Esophagus (tissue), 2 donors: ENCODE data around the gene NRG2. TPM values are rescaled to one million over a fixed set of nuclear protein-coding genes. Genes with fewer than 3 reads are reported as not detected.

Source experiments
- H3K27ac ChIP-seq, 2 donors: one replicate each; pipeline ENCODE4 v1.5.1; 2013; ENCODE audit warnings: low read depth in 2 of 2, mild to moderate bottlenecking in 2 of 2, inconsistent platforms in 1 of 2, low read length in 1 of 2, moderate library complexity in 1 of 2
- H3K27me3 ChIP-seq, 2 donors: one replicate each; pipeline ENCODE4 v1.6.1; 2013; ENCODE audit warnings: low read length in 2 of 2, control low read depth in 1 of 2, mild to moderate bottlenecking in 1 of 2; ENCODE audit not compliant: insufficient read depth in 2 of 2, control insufficient read depth in 1 of 2
- H3K36me3 ChIP-seq, 2 donors: one replicate each; pipeline ENCODE4 v1.6.1; 2013; ENCODE audit warnings: low read length in 1 of 2; ENCODE audit not compliant: control insufficient read depth in 2 of 2, insufficient read depth in 2 of 2
- H3K4me1 ChIP-seq, 2 donors: one replicate each; pipeline ENCODE4 v1.6.1; 2013; ENCODE audit warnings: low read length in 1 of 2; ENCODE audit not compliant: control insufficient read depth in 2 of 2, insufficient read depth in 2 of 2
- H3K4me3 ChIP-seq, 2 donors: one replicate each; pipeline ENCODE4 v1.5.1; 2013; ENCODE audit warnings: low read length in 2 of 2, mild to moderate bottlenecking in 2 of 2, low read depth in 1 of 2, moderate library complexity in 1 of 2
- H3K9me3 ChIP-seq, 2 donors: one replicate each; pipeline ENCODE4 v1.6.1; 2013; ENCODE audit warnings: mild to moderate bottlenecking in 2 of 2, low read depth in 1 of 2, low read length in 1 of 2, moderate library complexity in 1 of 2; ENCODE audit not compliant: control insufficient read depth in 2 of 2, insufficient read depth in 1 of 2
- WGBS, 2 donors: extraction: QIAGEN DNeasy Blood & Tissue Kit; methylation state at CpG; one replicate each; pipeline ENCODE4 v1.1.7; 2013; 5-methylcytosine and 5-hydroxymethylcytosine counted together
- polyA plus RNA-seq, 2 donors: library from polyadenylated mRNA; stranded (reverse); fragments of 200-250 nt; gene quantifications; one replicate each; pipeline ENCODE4 v1.2.3, GENCODE V29; 2013
- donor health status: healthy with polysubstance abuse.
- donor health status: Bipolar disorder and iron deficiency.

NRG2 gene
- polyA plus RNA-seq, 2 donors: 1.7 to 1.8 TPM

DNA sequence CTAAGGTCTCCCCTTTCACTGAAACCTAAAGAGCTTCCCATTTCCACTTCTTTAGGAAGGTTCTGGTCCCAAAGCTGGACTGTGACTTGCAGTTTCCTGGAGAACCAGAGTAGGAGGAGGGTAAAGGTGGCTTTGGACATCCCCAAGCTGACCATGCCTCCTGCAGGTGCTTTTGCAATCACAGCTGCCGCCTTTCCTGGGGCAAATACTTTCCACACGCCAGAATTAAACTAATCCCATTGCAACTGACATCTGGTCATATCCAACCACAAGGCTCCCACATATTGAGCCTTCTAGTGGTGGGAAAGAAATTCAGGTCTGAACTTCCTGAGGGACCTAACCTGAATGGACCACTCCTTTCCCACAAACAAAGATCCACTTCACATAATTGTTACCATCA is 92.7 kb downstream of the NRG2 start:
- Histone ChIP-seq H3K27ac (no peak overlapping the region), H3K4me1 (peaks cover 0 to 2% of the 10 kb centered on the region in 2 donors), H3K36me3 (no peaks in the 10 kb centered on the region), H3K27me3 (no peaks in the 10 kb centered on the region), H3K4me3 (no peak overlapping the region), H3K9me3 (no peaks in the 10 kb centered on the region)
- 85 to 88% methylated on average over 2 of the region's 2 CpGs for WGBS, 2 donors

GRCh38 chr5:139949710-139950109 is 93.4 kb downstream of the NRG2 start:
- no peaks in the 10 kb centered on the region for H3K36me3 ChIP-seq
- WGBS, 2 donors: 68 to 73% methylated on average over 1 of the region's 1 CpG
- H3K4me1 ChIP-seq: peaks cover 0 to 2% of the 10 kb centered on the region in 2 donors
- no peak overlapping the region for H3K4me3 ChIP-seq
- H3K9me3 ChIP-seq: no peaks in the 10 kb centered on the region
- H3K27me3 ChIP-seq: no peaks in the 10 kb centered on the region
- H3K27ac ChIP-seq: no peak overlapping the region

DNA sequence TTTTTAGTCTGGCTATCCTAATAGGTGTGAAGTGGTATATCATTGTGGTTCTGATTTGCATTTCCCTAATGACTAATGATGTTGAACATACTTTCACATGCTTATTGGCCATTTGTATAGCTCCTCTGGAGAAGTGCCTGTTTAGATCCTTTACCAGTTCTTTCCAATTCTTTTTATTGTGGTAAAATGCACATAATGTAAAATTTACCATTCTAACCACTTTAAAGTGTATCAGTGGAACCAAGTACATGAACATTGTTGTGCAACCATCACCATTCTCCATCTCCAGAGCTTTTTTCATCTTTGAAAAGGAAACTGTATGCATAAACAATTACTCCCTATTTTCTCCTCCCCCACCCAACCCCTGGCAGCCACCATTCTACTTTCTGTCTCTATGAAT is 95.4 kb downstream of the NRG2 start:
- no peak overlapping the region for H3K27ac ChIP-seq
- no peaks in the 10 kb centered on the region for H3K36me3 ChIP-seq
- no peaks in the 10 kb centered on the region for H3K9me3 ChIP-seq
- H3K4me1 ChIP-seq: peaks cover 0 to 2% of the 10 kb centered on the region in 2 donors
- no peaks in the 10 kb centered on the region for H3K27me3 ChIP-seq
- no peak overlapping the region for H3K4me3 ChIP-seq

DNA sequence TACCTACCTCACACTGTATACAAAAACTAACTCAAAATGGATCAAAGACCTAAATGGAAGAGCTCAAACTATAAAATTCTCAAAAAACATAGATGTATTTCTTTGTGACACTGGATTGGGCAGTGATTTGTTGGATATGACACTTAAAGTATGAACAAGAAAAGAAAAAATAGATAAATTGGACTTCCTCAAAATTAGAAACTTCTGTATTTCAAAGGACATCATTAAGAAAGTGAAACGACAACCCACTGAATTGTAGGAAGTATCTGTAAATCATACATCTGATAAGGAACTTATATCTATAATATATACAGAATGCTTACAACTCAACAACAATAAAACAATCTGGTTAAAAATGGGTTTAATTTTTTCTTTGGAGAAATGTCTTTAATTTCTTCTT is 96.7 kb downstream of the NRG2 start:
- WGBS, 2 donors: 53 to 67% methylated on average over 1 of the region's 1 CpG
- Histone ChIP-seq H3K27ac (no peak overlapping the region), H3K36me3 (no peaks in the 10 kb centered on the region), H3K4me3 (no peak overlapping the region), H3K9me3 (no peaks in the 10 kb centered on the region), H3K4me1 (no peaks in the 10 kb centered on the region), H3K27me3 (no peaks in the 10 kb centered on the region)

DNA sequence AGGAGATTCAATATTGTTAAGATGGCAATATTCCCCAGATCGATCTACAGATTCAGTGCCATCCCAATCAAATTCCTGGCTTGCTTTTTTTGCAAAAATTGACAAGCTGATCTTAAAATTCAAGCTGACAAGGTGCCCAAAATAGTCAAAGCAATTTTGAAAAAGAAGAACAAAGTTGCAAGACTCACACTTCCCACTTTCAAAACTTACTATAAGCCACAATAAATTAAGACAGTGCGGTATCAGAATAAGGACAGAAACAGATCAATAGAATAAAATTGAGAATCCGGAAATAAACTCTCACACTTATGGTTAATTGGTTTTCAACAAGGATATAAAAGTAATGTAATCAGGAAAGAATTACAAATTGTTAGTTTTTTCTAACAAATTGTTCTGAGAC is 97.1 kb downstream of the NRG2 start:
- Histone ChIP-seq H3K27me3 (no peaks in the 10 kb centered on the region), H3K4me1 (no peaks in the 10 kb centered on the region)

GRCh38 chr5:139942243-139942642 is 100.9 kb downstream of the NRG2 start:
- H3K4me1 ChIP-seq: no peaks in the 10 kb centered on the region
- no peak overlapping the region for H3K4me3 ChIP-seq
- H3K36me3 ChIP-seq: no peaks in the 10 kb centered on the region
- H3K27ac ChIP-seq: no peak overlapping the region
- 51 to 58% methylated on average over 1 of the region's 1 CpG for WGBS, 2 donors
- no peaks in the 10 kb centered on the region for H3K9me3 ChIP-seq
- H3K27me3 ChIP-seq: no peaks in the 10 kb centered on the region

More for the DNA sequence above, 97.1 kb downstream of the NRG2 start:
- no peaks in the 10 kb centered on the region for H3K9me3 ChIP-seq
- 87 to 88% methylated on average over 3 of the region's 3 CpGs for WGBS, 2 donors
- no peak overlapping the region for H3K27ac ChIP-seq
- no peak overlapping the region for H3K4me3 ChIP-seq
- no peaks in the 10 kb centered on the region for H3K36me3 ChIP-seq

DNA sequence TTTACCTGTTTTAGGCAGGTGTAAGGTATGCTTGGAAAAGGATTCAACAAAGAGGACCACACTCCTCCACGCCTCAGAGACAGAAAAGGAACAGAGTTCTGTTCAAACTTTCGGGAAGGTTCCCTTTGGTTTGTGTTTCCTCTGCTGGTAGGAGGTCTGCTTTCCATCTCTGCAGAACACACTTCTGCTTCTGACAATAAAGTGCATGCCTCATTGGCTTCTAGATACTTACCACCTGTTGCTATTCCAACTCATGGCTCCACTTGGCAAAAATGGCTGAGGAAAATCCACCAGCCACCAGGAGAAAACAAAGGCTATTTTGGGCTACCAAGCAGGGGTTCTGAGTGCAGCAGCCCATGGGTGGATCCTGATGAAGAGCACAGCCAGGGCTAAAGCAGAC is 112.7 kb downstream of the NRG2 start:
- Histone ChIP-seq H3K36me3 (no peaks in the 10 kb centered on the region), H3K4me3 (no peak overlapping the region), H3K27ac (no peak overlapping the region), H3K9me3 (no peaks in the 10 kb centered on the region), H3K27me3 (no peaks in the 10 kb centered on the region), H3K4me1 (no peaks in the 10 kb centered on the region)
- WGBS, 2 donors: 69 to 89% methylated on average over 2 of the region's 2 CpGs

DNA sequence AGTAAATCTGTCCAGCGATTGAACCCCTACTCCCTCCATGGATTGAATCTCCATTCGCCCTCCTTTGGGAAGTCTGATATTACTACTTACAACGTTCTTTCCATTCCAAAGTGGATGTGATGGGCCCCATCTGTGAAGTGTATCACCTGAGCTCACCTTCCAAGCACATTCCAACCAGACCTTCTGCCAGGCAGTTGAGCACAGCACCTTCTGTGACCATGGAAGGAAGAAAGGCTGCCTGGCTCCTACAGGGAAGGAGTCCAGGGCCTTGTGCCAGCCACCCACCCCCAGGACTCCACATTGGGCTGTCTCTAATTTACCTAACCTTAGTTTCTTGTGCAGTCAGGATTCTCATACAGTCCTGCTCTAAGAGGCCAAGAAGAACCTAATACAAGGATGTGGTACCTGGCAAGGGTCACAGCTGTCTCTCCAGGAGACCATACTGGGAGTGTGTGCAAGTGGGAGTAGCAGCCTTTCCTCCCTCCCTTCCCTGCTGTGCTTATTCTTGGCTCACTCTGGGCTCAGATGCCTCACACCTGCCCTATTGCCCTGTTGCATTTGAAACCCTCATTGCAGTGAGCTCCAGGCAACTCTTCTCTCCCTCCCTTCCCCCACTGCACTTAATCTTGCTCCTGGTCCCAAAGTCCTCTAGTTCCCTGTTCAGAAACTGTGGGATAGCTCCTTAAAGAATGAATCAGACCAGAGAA is 116.1 kb downstream of the NRG2 start:
- Histone ChIP-seq H3K36me3 (no peaks in the 10 kb centered on the region), H3K27ac (no peak overlapping the region), H3K4me1 (no peaks in the 10 kb centered on the region), H3K9me3 (no peaks in the 10 kb centered on the region), H3K27me3 (no peaks in the 10 kb centered on the region), H3K4me3 (no peak overlapping the region)
- 84 to 85% methylated on average over 3 of the region's 3 CpGs for WGBS, 2 donors

GRCh38 chr5:139925650-139926640 is 117.2 kb downstream of the NRG2 start:
- 81 to 88% methylated on average over 9 of the region's 9 CpGs for WGBS, 2 donors
- no peaks in the 10 kb centered on the region for H3K4me1 ChIP-seq
- no peak overlapping the region for H3K4me3 ChIP-seq

More at GRCh38 chr5:139925650-139926640, 117.2 kb downstream of the NRG2 start:
- Histone ChIP-seq H3K27me3 (no peaks in the 10 kb centered on the region), H3K36me3 (no peaks in the 10 kb centered on the region), H3K27ac (no peak overlapping the region), H3K9me3 (no peaks in the 10 kb centered on the region)
